Panc1 (cell line): ENCODE data around the gene TMPRSS5. TPM values are rescaled to one million over a fixed set of nuclear protein-coding genes. Genes with fewer than 3 reads are reported as not detected.
"Not testable (repeated sequence)": the region's sequence is repeated elsewhere in the genome, so short reads cannot be mapped to it uniquely, and the experiment has no call there.

Experiments
- ATAC-seq: fragments of 200-7000 bp; cut with Tn5 transposase; 2 replicates; pipeline ENCODE4 v1.9.1; 2020; ENCODE audit warnings: mild to moderate bottlenecking, moderate library complexity
- BruUV-seq: library from RNA; stranded (reverse); fragments of 400-500 nt; replicated peaks from 2 replicates; lab custom pipeline; 2021; lab: Mats Ljungman, UMichigan
- CTCF ChIA-PET: fragments of 300-600 bp; sonication (Branson Sonifier 250); formaldehyde crosslinking; loops from one replicate; lab custom pipeline; 2022; ENCODE audit warnings: antibody characterized with exemption; lab: Charles Lee
- POLR2A ChIA-PET: fragments of 300-600 bp; sonication (Branson Sonifier 250); formaldehyde crosslinking; loops from one replicate; lab custom pipeline; 2022; ENCODE audit warnings: antibody characterized with exemption; lab: Charles Lee
- DNase-seq: peaks from one replicate; pipeline ENCODE4 v3.0.0-alpha.2; 2010; ENCODE audit warnings: low read depth, low spot score
- H3K27ac ChIP-seq: 2 replicates; pipeline ENCODE4 v1.5.1; 2011; ENCODE audit warnings: mild to moderate bottlenecking, low read length, inconsistent platforms
- H3K27me3 ChIP-seq: fragments of 200-500 bp; sonication (Bioruptor generic); 2 replicates; pipeline ENCODE4 v1.6.0; 2014; ENCODE audit warnings: low read length, inconsistent platforms; ENCODE audit not compliant: control insufficient read depth, insufficient read depth
- H3K36me3 ChIP-seq: fragments of 200-500 bp; sonication (Bioruptor generic); 2 replicates; pipeline ENCODE4 v1.5.1; 2014; ENCODE audit warnings: inconsistent platforms, mild to moderate bottlenecking, low read length, moderate library complexity; ENCODE audit not compliant: control insufficient read depth, insufficient read depth
- H3K4me1 ChIP-seq: 2 replicates; pipeline ENCODE4 v1.5.1; 2011; ENCODE audit warnings: inconsistent platforms, mild to moderate bottlenecking, low read length, moderate library complexity; ENCODE audit not compliant: control insufficient read depth, insufficient read depth
- H3K4me3 ChIP-seq, 2 experiments: 2 replicates each; pipeline ENCODE4 v1.5.1; 2011 to 2012; ENCODE audit warnings: low read depth in 2 of 2, low read length in 2 of 2, mild to moderate bottlenecking in 2 of 2, inconsistent platforms in 1 of 2, moderate library complexity in 1 of 2
- H3K9me3 ChIP-seq: fragments of 200-500 bp; sonication (Bioruptor generic); 2 replicates; pipeline ENCODE4 v1.5.1; 2014; ENCODE audit warnings: low read depth, mild to moderate bottlenecking, inconsistent platforms, low read length, moderate library complexity; ENCODE audit not compliant: control insufficient read depth, insufficient read depth
- POLR2AphosphoS5 ChIP-seq: IDR thresholded peaks from 2 replicates; pipeline ENCODE4 v1.6.1; 2012; ENCODE audit warnings: mild to moderate bottlenecking, low read depth, low read length, moderate library complexity
- REST ChIP-seq, 2 experiments: IDR thresholded peaks; 2 replicates each; pipeline ENCODE4 v1.6.1; 2011 to 2012; ENCODE audit warnings: low read depth in 2 of 2, control low read depth in 1 of 2, low read length in 1 of 2, mild to moderate bottlenecking in 1 of 2, moderate library complexity in 1 of 2; ENCODE audit not compliant: insufficient read depth in 1 of 2
- SIN3A ChIP-seq: IDR thresholded peaks from 2 replicates; pipeline ENCODE4 v1.6.1; 2012; ENCODE audit warnings: low read depth, mild to moderate bottlenecking, low read length, moderate library complexity, borderline replicate concordance; ENCODE audit not compliant: insufficient read depth
- TCF7L2 ChIP-seq: IDR thresholded peaks from 2 replicates; pipeline ENCODE4 v1.6.1; 2011; ENCODE audit warnings: mild to moderate bottlenecking, low read depth, low read length, inconsistent platforms
- in situ Hi-C: cut with HindIII; loops from 2 replicates; pipeline ENCODE4 v1.10.0; 2016; ENCODE audit warnings: low sequenced_read_pairs, low pct_unique_long_range_greater_than_20kb
- intact Hi-C: fragments of 100-400 bp; cut with micrococcal nuclease; formaldehyde crosslinking; loops from one replicate; pipeline ENCODE4 v1.10.0; 2022; ENCODE audit not compliant: unreplicated experiment
- total RNA-seq: library from RNA; stranded (reverse); gene quantifications from one replicate; pipeline ENCODE4 v1.2.1, GENCODE V29; 2021; ENCODE audit not compliant: unreplicated experiment
- TF ChIP-seq, protein P1 (sequence below): fragments of 450-650 bp; IDR thresholded peaks from 2 replicates; pipeline ENCODE4 v1.5.1; 2017; ENCODE audit warnings: mild to moderate bottlenecking

TMPRSS5 gene
- total RNA-seq, 1 experiment from 2014 or later, result 0.85 TPM

GRCh38 chr11:113721462-113722066, 15.5 kb upstream of the TMPRSS5 start:
- H3K36me3 ChIP-seq, result no peaks in the 10 kb centered on the region
- ChIA-PET POLR2A (no interaction called here), CTCF (no interaction called here)
- H3K9me3 ChIP-seq, result no peaks in the 10 kb centered on the region
- ATAC-seq (no peak), DNase-seq (no peak)
- intact Hi-C loops (no loop called here), in situ Hi-C loops (no loop called here)
- H3K4me3 ChIP-seq, result no peak overlapping the region
- no peaks in the 10 kb centered on the region for H3K27me3 ChIP-seq
- peak overlapping the region; percentile 27; the same call in 1 of the 2 replicates for H3K27ac ChIP-seq
- no TSS peak for BruUV-seq
- TF ChIP-seq REST (IDR thresholded peaks at IDR 0.05; ENCODE audit: insufficient read depth in 1 of 2, low read depth in 2 of 2, low read length in 1 of 2) (no peak), TCF7L2 (no peak), POLR2AphosphoS5 (no peak), SIN3A (no peak)
- TF ChIP-seq, protein P1, sequence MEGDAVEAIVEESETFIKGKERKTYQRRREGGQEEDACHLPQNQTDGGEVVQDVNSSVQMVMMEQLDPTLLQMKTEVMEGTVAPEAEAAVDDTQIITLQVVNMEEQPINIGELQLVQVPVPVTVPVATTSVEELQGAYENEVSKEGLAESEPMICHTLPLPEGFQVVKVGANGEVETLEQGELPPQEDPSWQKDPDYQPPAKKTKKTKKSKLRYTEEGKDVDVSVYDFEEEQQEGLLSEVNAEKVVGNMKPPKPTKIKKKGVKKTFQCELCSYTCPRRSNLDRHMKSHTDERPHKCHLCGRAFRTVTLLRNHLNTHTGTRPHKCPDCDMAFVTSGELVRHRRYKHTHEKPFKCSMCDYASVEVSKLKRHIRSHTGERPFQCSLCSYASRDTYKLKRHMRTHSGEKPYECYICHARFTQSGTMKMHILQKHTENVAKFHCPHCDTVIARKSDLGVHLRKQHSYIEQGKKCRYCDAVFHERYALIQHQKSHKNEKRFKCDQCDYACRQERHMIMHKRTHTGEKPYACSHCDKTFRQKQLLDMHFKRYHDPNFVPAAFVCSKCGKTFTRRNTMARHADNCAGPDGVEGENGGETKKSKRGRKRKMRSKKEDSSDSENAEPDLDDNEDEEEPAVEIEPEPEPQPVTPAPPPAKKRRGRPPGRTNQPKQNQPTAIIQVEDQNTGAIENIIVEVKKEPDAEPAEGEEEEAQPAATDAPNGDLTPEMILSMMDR, result no peak
- no peaks in the 10 kb centered on the region for H3K4me1 ChIP-seq

- H3K4me3 ChIP-seq, BruUV-seq, in situ Hi-C loops, H3K36me3 ChIP-seq, intact Hi-C loops, ATAC-seq, CTCF ChIA-PET, H3K9me3 ChIP-seq, POLR2A ChIA-PET, H3K4me1 ChIP-seq, H3K27me3 ChIP-seq, H3K27ac ChIP-seq, DNase-seq: not testable (repeated sequence)
Observed at GRCh38 chr11:113720478-113720877, 14.4 kb upstream of the TMPRSS5 start.

DNA sequence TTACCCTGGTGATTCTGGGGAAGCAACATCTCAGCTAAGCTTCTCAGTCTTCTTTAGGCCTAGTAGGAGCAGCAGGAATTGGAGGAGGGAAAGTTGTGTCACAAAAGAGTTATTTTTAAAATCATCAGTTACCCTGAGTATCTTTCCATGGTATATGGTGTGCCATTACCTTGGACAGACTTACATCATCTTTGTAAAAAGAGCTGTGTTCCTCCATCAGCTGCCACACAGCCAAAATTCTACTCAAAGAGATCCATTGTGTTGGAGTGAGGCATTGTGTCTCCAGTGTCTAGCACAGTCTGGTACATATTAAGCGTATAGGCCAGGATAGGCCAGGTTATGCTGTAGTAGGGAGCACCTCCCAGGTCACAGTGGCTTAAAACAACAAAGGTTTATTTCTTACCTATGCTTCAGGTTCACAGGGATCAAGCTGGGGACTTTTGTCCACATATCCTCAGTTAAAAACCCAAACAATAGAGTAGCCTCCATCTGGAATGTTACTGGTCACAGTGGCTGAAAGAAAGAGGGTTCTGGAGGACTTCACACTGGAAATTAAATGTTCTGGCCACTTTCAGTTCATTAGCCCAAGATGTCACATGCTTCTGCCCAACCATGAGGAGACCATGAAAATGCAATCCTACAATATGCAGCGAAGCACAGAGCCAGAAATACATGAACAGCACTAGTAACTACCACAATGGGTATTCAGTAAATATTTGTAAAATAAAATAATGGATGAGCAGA, 9.9 kb upstream of the TMPRSS5 start:
- POLR2A ChIA-PET, result no interaction called here
- H3K4me3 ChIP-seq, result no peak overlapping the region
- in situ Hi-C loops (no loop called here), intact Hi-C loops (no loop called here)
- DNase-seq, result no peak
- H3K27ac ChIP-seq, result no peak overlapping the region
- H3K9me3 ChIP-seq, result no peaks in the 10 kb centered on the region
- H3K27me3 ChIP-seq, result no peaks in the 10 kb centered on the region
- CTCF ChIA-PET, result no interaction called here
- no peaks in the 10 kb centered on the region for H3K4me1 ChIP-seq
- BruUV-seq, result no TSS peak
- no peak for TF ChIP-seq REST (IDR thresholded peaks at IDR 0.05; ENCODE audit: insufficient read depth in 1 of 2, low read depth in 2 of 2, low read length in 1 of 2)
- TF ChIP-seq, protein P1, result no peak
- TF ChIP-seq TCF7L2, result no peak
- TF ChIP-seq POLR2AphosphoS5, result no peak
- TF ChIP-seq SIN3A, result no peak
- no peak for ATAC-seq
- no peaks in the 10 kb centered on the region for H3K36me3 ChIP-seq
